ENCODE results near the gene LTN1.
"Not testable (repeated sequence)": the region's sequence is repeated elsewhere in the genome, so short reads cannot be mapped to it uniquely, and the experiment has no call there.

The LTN1 gene

GRCh38 chr21:29011236-29011635, 18.6 kb upstream of the LTN1 start:
- H3K27ac ChIP-seq (ENCODE audit: low read depth, low read length); H3K4me3 ChIP-seq (ENCODE audit: low read depth in 1 of 2, low read length in 2 of 2); H3K27me3 ChIP-seq (ENCODE audit: control insufficient read depth in 1 of 2, insufficient read depth in 2 of 2, low read length in 2 of 2); H3K36me3 ChIP-seq (ENCODE audit: insufficient read depth, low read length); H3K9ac ChIP-seq (ENCODE audit: low read length); H3K4me1 ChIP-seq (ENCODE audit: insufficient read depth, low read length); H3K9me3 ChIP-seq (ENCODE audit: low read length): not testable (repeated sequence)

- Histone ChIP-seq H3K27ac (ENCODE audit: low read depth, low read length) (no peak overlapping the region), H3K9ac (ENCODE audit: low read length) (no peak overlapping the region), H3K36me3 (ENCODE audit: insufficient read depth, low read length) (peaks cover 9% of the 10 kb centered on the region), H3K9me3 (ENCODE audit: low read length) (no peaks in the 10 kb centered on the region), H3K4me1 (ENCODE audit: insufficient read depth, low read length) (peaks cover 5% of the 10 kb centered on the region), H3K27me3 (ENCODE audit: control insufficient read depth in 1 of 2, insufficient read depth in 2 of 2, low read length in 2 of 2) (no peaks in the 10 kb centered on the region), H3K4me3 (ENCODE audit: low read depth in 1 of 2, low read length in 2 of 2) (no peak overlapping the region)
Observed at GRCh38 chr21:29008367-29008766, 15.7 kb upstream of the LTN1 start.

GRCh38 chr21:29007810-29008209, 15.1 kb upstream of the LTN1 start:
- Histone ChIP-seq H3K9me3 (ENCODE audit: low read length) (no peaks in the 10 kb centered on the region), H3K27ac (ENCODE audit: low read depth, low read length) (no peak overlapping the region), H3K27me3 (ENCODE audit: control insufficient read depth in 1 of 2, insufficient read depth in 2 of 2, low read length in 2 of 2) (no peaks in the 10 kb centered on the region), H3K4me3 (ENCODE audit: low read depth in 1 of 2, low read length in 2 of 2) (no peak overlapping the region), H3K4me1 (ENCODE audit: insufficient read depth, low read length) (peaks cover 6% of the 10 kb centered on the region), H3K36me3 (ENCODE audit: insufficient read depth, low read length) (peaks cover 9% of the 10 kb centered on the region), H3K9ac (ENCODE audit: low read length) (no peak overlapping the region)

GRCh38 chr21:29007135-29007534, 14.5 kb upstream of the LTN1 start:
- Histone ChIP-seq H3K36me3 (ENCODE audit: insufficient read depth, low read length) (peaks cover 9% of the 10 kb centered on the region), H3K9me3 (ENCODE audit: low read length) (no peaks in the 10 kb centered on the region), H3K27me3 (ENCODE audit: control insufficient read depth in 1 of 2, insufficient read depth in 2 of 2, low read length in 2 of 2) (no peaks in the 10 kb centered on the region), H3K4me3 (ENCODE audit: low read depth in 1 of 2, low read length in 2 of 2) (no peak overlapping the region), H3K27ac (ENCODE audit: low read depth, low read length) (no peak overlapping the region), H3K4me1 (ENCODE audit: insufficient read depth, low read length) (peaks cover 6% of the 10 kb centered on the region), H3K9ac (ENCODE audit: low read length) (no peak overlapping the region)

- H3K9me3 ChIP-seq (ENCODE audit: low read length), result no peaks in the 10 kb centered on the region
- H3K9ac ChIP-seq (ENCODE audit: low read length), result no peak overlapping the region
- no peak overlapping the region for H3K4me3 ChIP-seq (ENCODE audit: low read depth in 1 of 2, low read length in 2 of 2)
- no peak overlapping the region for H3K27ac ChIP-seq (ENCODE audit: low read depth, low read length)
- H3K36me3 ChIP-seq (ENCODE audit: insufficient read depth, low read length), result peaks cover 9% of the 10 kb centered on the region
- H3K4me1 ChIP-seq (ENCODE audit: insufficient read depth, low read length), result peaks cover 6% of the 10 kb centered on the region
- no peaks in the 10 kb centered on the region for H3K27me3 ChIP-seq (ENCODE audit: control insufficient read depth in 1 of 2, insufficient read depth in 2 of 2, low read length in 2 of 2)
Observed at GRCh38 chr21:29005696-29006095, 13.0 kb upstream of the LTN1 start.

GRCh38 chr21:29002442-29003144, 9.9 kb upstream of the LTN1 start:
- H3K9ac ChIP-seq (ENCODE audit: low read length), result peak overlapping the region; percentile 80
- H3K27me3 ChIP-seq (ENCODE audit: control insufficient read depth in 1 of 2, insufficient read depth in 2 of 2, low read length in 2 of 2), result no peaks in the 10 kb centered on the region
- peak overlapping the region; percentile 74 for H3K27ac ChIP-seq (ENCODE audit: low read depth, low read length)
- no peaks in the 10 kb centered on the region for H3K36me3 ChIP-seq (ENCODE audit: insufficient read depth, low read length)
- peaks cover 6% of the 10 kb centered on the region for H3K4me1 ChIP-seq (ENCODE audit: insufficient read depth, low read length)
- peak overlapping the region; percentile 40 to 73 for H3K4me3 ChIP-seq (ENCODE audit: low read depth in 1 of 2, low read length in 2 of 2)
- H3K9me3 ChIP-seq (ENCODE audit: low read length), result no peaks in the 10 kb centered on the region

GRCh38 chr21:28993293-28993629, 584 bp upstream of the LTN1 start:
- Histone ChIP-seq H3K9ac (ENCODE audit: low read length) (peak overlapping the region; percentile 44), H3K9me3 (ENCODE audit: low read length) (no peaks in the 10 kb centered on the region), H3K27ac (ENCODE audit: low read depth, low read length) (peak overlapping the region; percentile 70)

GRCh38 chr21:28991861-28992525, 684 bp downstream of the LTN1 start:
- Histone ChIP-seq H3K9me3 (ENCODE audit: low read length) (no peaks in the 10 kb centered on the region), H3K4me3 (ENCODE audit: low read depth in 1 of 2, low read length in 2 of 2) (peak overlapping the region; percentile 93 to 99), H3K27ac (ENCODE audit: low read depth, low read length) (peak overlapping the region; percentile 87), H3K9ac (ENCODE audit: low read length) (peak overlapping the region; percentile 64), H3K27me3 (ENCODE audit: control insufficient read depth in 1 of 2, insufficient read depth in 2 of 2, low read length in 2 of 2) (no peaks in the 10 kb centered on the region), H3K36me3 (ENCODE audit: insufficient read depth, low read length) (no peaks in the 10 kb centered on the region), H3K4me1 (ENCODE audit: insufficient read depth, low read length) (peaks cover 20% of the 10 kb centered on the region)

More at GRCh38 chr21:28993293-28993629, 584 bp upstream of the LTN1 start:
- peaks cover 20% of the 10 kb centered on the region for H3K4me1 ChIP-seq (ENCODE audit: insufficient read depth, low read length)
- H3K36me3 ChIP-seq (ENCODE audit: insufficient read depth, low read length), result no peaks in the 10 kb centered on the region
- no peaks in the 10 kb centered on the region for H3K27me3 ChIP-seq (ENCODE audit: control insufficient read depth in 1 of 2, insufficient read depth in 2 of 2, low read length in 2 of 2)
- H3K4me3 ChIP-seq (ENCODE audit: low read depth in 1 of 2, low read length in 2 of 2), result peak overlapping the region; percentile 49 to 93

- H3K36me3 ChIP-seq (ENCODE audit: insufficient read depth, low read length), result peaks cover 18% of the 10 kb centered on the region
- H3K27me3 ChIP-seq (ENCODE audit: control insufficient read depth in 1 of 2, insufficient read depth in 2 of 2, low read length in 2 of 2); H3K27ac ChIP-seq (ENCODE audit: low read depth, low read length); H3K9ac ChIP-seq (ENCODE audit: low read length); H3K4me3 ChIP-seq (ENCODE audit: low read depth in 1 of 2, low read length in 2 of 2); H3K9me3 ChIP-seq (ENCODE audit: low read length): not testable (repeated sequence)
- peaks cover 16% of the 10 kb centered on the region for H3K4me1 ChIP-seq (ENCODE audit: insufficient read depth, low read length)
Observed at GRCh38 chr21:28988146-28988545, 4.5 kb downstream of the LTN1 start.

GRCh38 chr21:28986677-28987076, 6.0 kb downstream of the LTN1 start:
- no peak overlapping the region for H3K4me3 ChIP-seq (ENCODE audit: low read depth in 1 of 2, low read length in 2 of 2)
- peaks cover 25% of the 10 kb centered on the region for H3K36me3 ChIP-seq (ENCODE audit: insufficient read depth, low read length)
- H3K27me3 ChIP-seq (ENCODE audit: control insufficient read depth in 1 of 2, insufficient read depth in 2 of 2, low read length in 2 of 2), result no peaks in the 10 kb centered on the region
- no peaks in the 10 kb centered on the region for H3K9me3 ChIP-seq (ENCODE audit: low read length)
- peaks cover 10% of the 10 kb centered on the region for H3K4me1 ChIP-seq (ENCODE audit: insufficient read depth, low read length)
- no peak overlapping the region for H3K9ac ChIP-seq (ENCODE audit: low read length)
- no peak overlapping the region for H3K27ac ChIP-seq (ENCODE audit: low read depth, low read length)

GRCh38 chr21:28982637-28983036, 10.0 kb downstream of the LTN1 start:
- no peak overlapping the region for H3K27ac ChIP-seq (ENCODE audit: low read depth, low read length)

GRCh38 chr21:28979092-28979491, 13.6 kb downstream of the LTN1 start:
- Histone ChIP-seq H3K9ac (ENCODE audit: low read length) (no peak overlapping the region), H3K27ac (ENCODE audit: low read depth, low read length) (no peak overlapping the region), H3K27me3 (ENCODE audit: control insufficient read depth in 1 of 2, insufficient read depth in 2 of 2, low read length in 2 of 2) (no peaks in the 10 kb centered on the region), H3K36me3 (ENCODE audit: insufficient read depth, low read length) (peaks cover 38% of the 10 kb centered on the region), H3K4me3 (ENCODE audit: low read depth in 1 of 2, low read length in 2 of 2) (no peak overlapping the region), H3K4me1 (ENCODE audit: insufficient read depth, low read length) (no peaks in the 10 kb centered on the region), H3K9me3 (ENCODE audit: low read length) (no peaks in the 10 kb centered on the region)

More at GRCh38 chr21:28982637-28983036, 10.0 kb downstream of the LTN1 start:
- Histone ChIP-seq H3K36me3 (ENCODE audit: insufficient read depth, low read length) (peaks cover 45% of the 10 kb centered on the region), H3K4me1 (ENCODE audit: insufficient read depth, low read length) (no peaks in the 10 kb centered on the region), H3K27me3 (ENCODE audit: control insufficient read depth in 1 of 2, insufficient read depth in 2 of 2, low read length in 2 of 2) (no peaks in the 10 kb centered on the region), H3K9me3 (ENCODE audit: low read length) (no peaks in the 10 kb centered on the region), H3K4me3 (ENCODE audit: low read depth in 1 of 2, low read length in 2 of 2) (no peak overlapping the region), H3K9ac (ENCODE audit: low read length) (no peak overlapping the region)
